Left lung (tissue), 10 donors: Measurements from ENCODE around the gene B3GAT1. TPM values are rescaled to one million over a fixed set of nuclear protein-coding genes. Genes with fewer than 3 reads are reported as not detected.

Experiments
- ATAC-seq: fragments of 200-7000 bp; cut with Tn5 transposase; one replicate; pipeline ENCODE4 v1.9.1; 2020; ENCODE audit warnings: moderate library complexity
- DNase-seq, 4 donors: peaks; one replicate each; pipeline ENCODE4 v3.0.0-alpha.2; 2013 to 2020
- H3K27ac ChIP-seq, 2 donors: fragments of 200-600 bp; sonication (generic) in 1 of 2; one replicate each; pipeline versions ENCODE4 v1.5.0 to v1.8.0; 2020 to 2021
- H3K27me3 ChIP-seq, 2 donors: fragments of 200-600 bp; sonication (generic) in 1 of 2; one replicate each; pipeline versions ENCODE4 v1.5.0 to v1.8.0; 2020 to 2021
- H3K36me3 ChIP-seq, 2 donors: fragments of 200-600 bp; sonication (generic) in 1 of 2; one replicate each; pipeline versions ENCODE4 v1.5.0 to v1.8.0; 2020 to 2021
- H3K4me1 ChIP-seq, 2 donors: fragments of 200-600 bp; one replicate each; pipeline ENCODE4 v1.8.0; 2021
- H3K4me3 ChIP-seq, 2 donors: fragments of 200-600 bp; sonication (generic) in 1 of 2; one replicate each; pipeline versions ENCODE4 v1.5.0 to v1.8.0; 2020 to 2021; ENCODE audit warnings: mild to moderate bottlenecking in 1 of 2
- H3K9me3 ChIP-seq, 2 donors: fragments of 200-600 bp; sonication (generic) in 1 of 2; one replicate each; pipeline versions ENCODE4 v1.5.0 to v1.8.0; 2020 to 2021
- CTCF ChIP-seq, 2 donors: fragments of 200-600 bp; sonication (generic) in 1 of 2; IDR thresholded peaks; one replicate each; pipeline versions ENCODE4 v1.5.0 to v1.8.0; 2021; ENCODE audit warnings: antibody characterized with exemption in 2 of 2
- intact Hi-C, 2 donors: fragments of 100-400 bp; cut with DNase I; formaldehyde crosslinking; loops; one replicate each; pipeline versions ENCODE4 v1.11.2 to v1.14.2; 2022
- polyA plus RNA-seq, 6 donors: library from polyadenylated mRNA; unstranded; fragments of 120-200 nt; gene quantifications; one replicate each; pipeline ENCODE4 v1.2.1, GENCODE V29; 2013; ENCODE audit not compliant: insufficient read length in 6 of 6
- total RNA-seq, 2 donors: library from RNA; stranded (reverse); fragmentation: NEBNext Ultra II Directional; extraction: Animal tissue kit (Norgen Biotek cat#: 25700); gene quantifications; one replicate each; pipeline ENCODE4 v1.2.1, GENCODE V29; 2021
- donor health status: DM: no; HTN: yes; CAD: no.
- donor health status: DM: no; HTN: no; CAD: no.

The B3GAT1 gene
- total and polyA plus RNA-seq, 8 donors: 0.30 to 0.99 (median 0.48) TPM

- Histone ChIP-seq H3K27me3 (no peaks in the 10 kb centered on the region), H3K36me3 (no peaks in the 10 kb centered on the region), H3K27ac (no peak overlapping the region), H3K9me3 (no peaks in the 10 kb centered on the region), H3K4me1 (no peaks in the 10 kb centered on the region), H3K4me3 (no peak overlapping the region)
- DNase-seq (peak in 1 of 4 donors; percentile 12), ATAC-seq (no peak)
- TF ChIP-seq CTCF (IDR thresholded peaks at IDR 0.05): no peak
- intact Hi-C loops: no loop called here
These were observed 40.4 kb downstream of the B3GAT1 start for GRCh38 chr11:134371436-134372185.

- Histone ChIP-seq H3K36me3 (no peaks in the 10 kb centered on the region), H3K27ac (no peak overlapping the region), H3K4me3 (no peak overlapping the region), H3K27me3 (no peaks in the 10 kb centered on the region), H3K9me3 (no peaks in the 10 kb centered on the region), H3K4me1 (no peaks in the 10 kb centered on the region)
- ATAC-seq: no peak
- no peak for TF ChIP-seq CTCF (IDR thresholded peaks at IDR 0.05)
- DNase-seq: peak in 2 of 4 donors; percentile 21 to 77
- intact Hi-C loops: no loop called here
These were observed 41.3 kb downstream of the B3GAT1 start for GRCh38 chr11:134370526-134371435.

- Histone ChIP-seq H3K4me1 (no peaks in the 10 kb centered on the region), H3K27me3 (peaks cover 0 to 2% of the 10 kb centered on the region in 2 donors), H3K4me3 (no peak overlapping the region), H3K36me3 (no peaks in the 10 kb centered on the region), H3K27ac (no peak overlapping the region), H3K9me3 (no peaks in the 10 kb centered on the region)
- intact Hi-C loops: no loop called here
- DNase-seq (peak in 2 of 4 donors; percentile 27 to 49), ATAC-seq (no peak)
- no peak for TF ChIP-seq CTCF (IDR thresholded peaks at IDR 0.05)
These were observed 42.2 kb downstream of the B3GAT1 start for GRCh38 chr11:134369656-134370525.

GRCh38 chr11:134367781-134368180 lies 44.3 kb downstream of the B3GAT1 start:
- Histone ChIP-seq H3K27me3 (peaks cover 0 to 4% of the 10 kb centered on the region in 2 donors), H3K27ac (no peak overlapping the region), H3K9me3 (no peaks in the 10 kb centered on the region), H3K36me3 (no peaks in the 10 kb centered on the region), H3K4me1 (no peaks in the 10 kb centered on the region), H3K4me3 (no peak overlapping the region)
- DNase-seq: peak in 2 of 4 donors; percentile 4 to 66
- TF ChIP-seq CTCF (IDR thresholded peaks at IDR 0.05): no peak
- ATAC-seq: no peak
- intact Hi-C loops: no loop called here
